HG03521 (cell line): ENCODE results near the gene TMEM209.

Experiments used
- ATAC-seq: cut with Tn5 transposase; IDR thresholded peaks from one replicate; pipeline ENCODE4 v1.9.1; 2021; ENCODE audit warnings: mild to moderate bottlenecking, moderate library complexity; ENCODE audit not compliant: unreplicated experiment

The TMEM209 gene

DNA sequence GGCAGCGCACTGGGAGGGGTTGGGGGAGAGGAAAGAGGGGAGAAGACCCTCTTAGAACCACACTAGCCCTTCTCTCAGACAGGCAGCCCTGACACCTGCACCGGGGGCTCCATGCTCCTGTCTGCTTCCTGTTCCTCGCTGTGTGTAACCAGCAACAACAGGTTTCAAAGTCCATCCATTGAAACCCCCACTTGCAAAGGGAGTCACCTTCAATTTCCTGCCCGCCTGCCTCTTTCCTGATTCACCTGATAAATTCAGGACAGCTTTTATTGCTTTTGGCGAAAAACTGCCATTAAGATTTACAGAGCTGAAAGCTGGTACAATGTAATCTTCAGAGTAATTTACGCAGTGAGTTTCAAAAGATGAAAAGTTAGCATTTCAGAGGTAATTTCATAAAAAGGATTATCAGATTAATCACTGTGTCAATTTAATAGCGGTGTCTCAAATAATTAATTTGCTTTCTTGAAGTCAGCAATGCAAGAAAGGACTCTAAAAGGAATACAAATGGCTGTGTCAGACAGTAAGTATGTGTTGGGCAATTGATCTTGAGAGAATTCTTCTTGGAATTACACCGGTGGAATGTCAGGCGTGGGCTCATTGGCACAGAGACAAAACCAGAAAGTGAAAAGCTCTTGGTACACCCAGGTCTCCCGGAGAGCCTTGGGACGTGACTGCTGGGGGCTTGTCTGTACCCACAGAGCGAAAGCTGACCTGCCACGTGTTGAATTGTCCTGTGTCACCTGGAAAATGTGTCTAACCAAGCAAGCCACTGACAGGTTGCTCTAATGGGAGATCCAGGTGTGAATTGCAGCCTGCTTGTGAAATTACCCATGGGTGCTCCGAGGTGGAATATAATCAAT is 60.7 kb downstream of the TMEM209 start:
- no peak for ATAC-seq

DNA sequence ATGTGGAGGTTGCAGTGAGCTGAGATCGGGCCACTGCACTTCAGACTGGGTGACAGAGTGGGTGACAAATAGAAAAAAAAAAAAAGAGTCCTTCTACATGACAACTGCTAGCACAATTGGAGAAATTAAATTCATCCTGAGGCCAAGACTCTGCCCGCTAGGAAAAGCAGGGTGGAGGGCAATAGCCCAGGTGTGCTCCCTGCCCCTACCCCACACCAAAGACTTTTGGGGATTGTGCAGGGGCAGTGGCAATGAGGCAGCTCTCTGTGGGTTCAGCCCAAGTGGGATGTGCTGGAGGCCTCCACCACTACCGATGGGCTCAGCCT is 61.3 kb downstream of the TMEM209 start:
- no peak for ATAC-seq

DNA sequence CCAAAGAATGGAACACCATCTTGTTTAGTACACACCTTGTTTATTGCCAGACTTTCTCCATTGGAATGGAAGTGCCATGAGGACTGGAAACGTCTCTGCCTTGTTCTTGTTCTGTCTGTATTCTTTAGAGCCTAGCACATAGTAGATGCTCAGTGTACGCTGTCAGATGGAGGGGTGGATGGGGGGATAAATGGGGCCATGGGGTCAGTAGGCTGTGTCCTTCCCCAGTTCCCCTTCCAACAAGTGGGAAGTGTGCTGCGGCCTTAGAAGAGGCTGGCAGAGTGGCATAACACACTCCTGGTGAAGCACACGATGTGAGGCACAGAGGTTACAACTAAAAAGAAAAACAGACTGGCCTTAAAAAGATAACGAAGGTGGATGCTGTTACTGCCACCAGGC is 61.9 kb downstream of the TMEM209 start:
- ATAC-seq = no peak

DNA sequence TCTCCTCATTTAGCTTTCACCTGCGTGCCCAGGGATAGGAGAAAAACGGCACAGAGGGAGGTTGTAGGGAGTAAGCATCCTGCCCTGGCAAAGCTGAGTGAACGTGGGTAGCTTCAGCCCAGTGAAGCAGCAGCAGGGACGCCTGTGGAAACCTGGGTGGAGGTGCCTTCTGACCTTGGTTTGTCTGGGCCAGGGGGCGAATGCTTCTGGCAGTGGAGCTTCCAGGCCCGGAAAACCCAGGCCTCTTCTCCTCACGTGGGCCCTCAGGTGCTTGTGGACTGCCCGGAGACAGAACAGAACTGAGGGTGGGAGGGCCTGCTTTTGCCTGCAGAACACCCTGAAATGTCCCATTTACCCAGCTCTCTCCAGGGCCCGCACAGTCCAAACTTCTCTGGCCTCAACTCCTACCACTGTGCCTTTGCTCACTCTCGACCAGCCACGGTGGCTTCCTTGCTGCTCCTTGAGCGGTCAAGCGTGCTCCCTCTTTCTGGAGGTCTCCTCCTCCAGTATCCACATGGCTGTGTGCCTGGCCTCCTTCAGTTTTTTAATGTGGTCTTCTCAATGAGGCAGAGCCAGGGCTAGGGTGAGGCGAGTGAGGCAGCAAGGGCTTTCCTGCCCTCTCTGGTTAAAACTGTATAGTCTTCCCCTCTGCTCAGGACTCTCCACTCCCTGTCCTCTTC is 62.4 kb downstream of the TMEM209 start:
- no peak for ATAC-seq

- no peak for ATAC-seq
Observed at GRCh38 chr7:130141884-130142653, 63.1 kb downstream of the TMEM209 start.

GRCh38 chr7:130141161-130141883 is 63.9 kb downstream of the TMEM209 start:
- no peak for ATAC-seq

GRCh38 chr7:130140551-130141160 is 64.5 kb downstream of the TMEM209 start:
- ATAC-seq = no peak

DNA sequence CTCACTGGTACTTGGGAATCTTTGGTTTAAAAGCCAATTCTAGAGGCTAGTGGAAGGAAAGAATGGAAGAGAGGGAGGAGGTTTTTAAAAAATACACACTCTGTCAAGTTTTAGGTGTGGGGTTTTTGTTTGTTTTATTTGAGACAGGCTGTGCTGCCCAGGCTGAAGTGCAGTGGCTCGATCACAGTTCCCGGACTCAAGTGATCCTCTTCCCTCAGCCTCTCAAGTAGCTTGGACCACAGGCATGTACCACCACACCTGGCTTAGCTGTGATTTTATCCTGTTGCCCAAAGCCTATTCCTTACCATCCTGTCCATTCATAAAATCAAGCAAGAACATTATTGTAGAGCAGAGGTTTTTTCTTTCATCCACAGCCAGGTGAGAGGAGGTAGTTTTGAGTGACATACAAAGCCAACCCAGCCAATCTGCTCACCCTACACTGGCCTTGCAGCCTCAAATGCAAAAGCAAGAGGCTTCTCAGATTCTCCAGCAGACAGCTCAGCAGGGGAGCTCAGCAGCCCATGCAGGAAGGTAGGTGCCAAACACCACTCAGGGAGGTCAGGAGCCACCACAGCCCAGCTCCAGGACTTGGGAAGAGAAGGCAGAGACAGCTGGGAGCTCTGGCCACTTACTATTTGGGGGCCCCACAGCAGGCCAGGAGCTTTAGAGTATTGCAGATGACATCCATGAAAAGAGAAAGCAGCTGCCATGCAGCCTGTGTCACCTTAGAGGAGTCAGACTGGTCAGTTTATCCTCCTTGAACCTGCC is 65.8 kb downstream of the TMEM209 start:
- no peak for ATAC-seq

DNA sequence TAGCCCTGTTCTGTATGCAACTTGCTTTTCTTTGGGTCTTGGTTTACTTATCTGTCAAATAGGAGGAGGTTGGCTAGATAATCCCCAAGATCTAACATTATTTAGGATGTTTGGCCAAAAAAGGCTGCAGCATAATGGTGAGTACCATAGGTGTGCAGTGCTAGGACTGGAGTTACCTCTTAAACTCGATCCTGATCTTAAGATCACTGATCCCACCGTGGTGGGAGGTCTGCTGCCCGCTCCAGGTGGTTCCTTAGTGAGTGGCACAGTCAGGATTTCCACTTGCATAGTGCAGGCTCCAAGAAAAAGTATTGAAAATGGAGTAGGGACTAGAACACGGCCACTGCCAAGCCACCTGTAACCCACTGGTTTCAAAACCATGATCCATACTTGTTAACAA is 68.0 kb downstream of the TMEM209 start:
- ATAC-seq = no peak

DNA sequence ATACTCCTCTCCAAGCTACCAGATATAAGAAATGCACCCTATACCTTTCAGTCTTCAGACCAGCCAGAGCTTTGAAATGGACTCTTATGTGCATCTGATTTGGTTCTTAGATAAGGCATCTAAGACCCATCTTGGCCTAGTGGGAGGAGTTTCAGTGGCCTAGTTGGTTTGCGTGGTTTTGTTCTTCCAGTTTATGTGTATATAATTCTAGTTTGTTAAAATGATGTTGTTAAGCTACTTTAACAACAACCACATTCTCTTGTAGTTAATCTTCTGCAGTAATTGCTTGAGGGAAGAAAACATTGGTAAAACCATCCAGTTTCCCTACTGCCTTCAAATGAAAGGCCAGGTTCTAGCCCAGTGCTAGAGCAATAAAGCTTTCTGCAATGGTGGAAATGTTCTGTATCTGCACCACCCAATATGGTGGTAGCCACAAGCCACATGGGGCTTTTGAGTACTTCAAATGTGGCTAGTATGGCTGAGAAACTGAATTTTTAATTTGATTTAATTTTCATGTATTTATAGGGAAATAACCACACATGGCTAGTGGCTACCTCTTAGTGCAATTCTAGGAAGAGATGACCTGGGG is 68.5 kb downstream of the TMEM209 start:
- ATAC-seq = no peak

DNA sequence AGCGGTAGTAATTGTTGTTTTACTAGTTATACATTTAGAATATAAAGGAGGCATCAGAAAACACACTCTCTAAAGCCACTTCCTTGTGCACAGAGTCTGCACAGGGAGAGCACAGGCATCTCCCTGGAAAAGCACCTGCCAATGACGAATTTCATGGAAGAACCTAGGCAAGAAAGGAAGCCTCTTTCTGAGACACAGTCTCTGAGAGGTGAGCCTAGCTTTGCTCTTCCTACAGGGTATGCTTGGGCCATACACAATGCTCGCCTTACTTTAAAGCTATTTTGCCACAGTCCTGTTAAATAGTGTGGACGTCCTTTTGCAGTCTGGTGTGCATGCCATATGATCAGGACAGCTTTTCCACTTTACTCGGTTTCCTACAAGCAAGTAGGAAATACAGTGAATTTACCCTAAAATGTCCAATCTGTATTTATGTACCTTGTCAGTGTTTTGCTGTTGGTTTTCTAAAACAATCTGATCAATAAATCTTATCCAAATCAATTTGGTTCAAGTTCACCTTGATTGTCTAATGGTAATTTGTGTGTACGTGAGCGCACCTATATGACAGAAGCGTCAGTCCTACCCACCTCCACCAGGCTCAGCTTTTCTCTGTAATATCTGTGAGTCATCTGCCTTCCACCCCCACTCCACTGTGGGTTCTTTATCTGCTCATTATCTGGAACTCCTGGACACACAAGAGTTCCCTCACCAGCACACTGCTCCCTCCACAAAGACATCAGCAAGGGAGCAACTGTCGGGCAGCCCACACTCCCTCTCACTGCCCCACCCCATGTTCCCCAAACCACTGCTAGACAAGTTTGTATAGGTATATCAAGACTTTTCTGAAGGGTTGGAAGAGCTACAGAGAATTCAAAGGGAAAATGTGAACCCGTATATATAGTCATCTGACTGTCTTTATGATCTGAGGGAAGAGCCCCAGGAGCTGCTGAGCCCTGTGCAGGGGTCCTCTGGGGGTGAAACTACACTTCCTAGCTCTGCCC is 69.7 kb downstream of the TMEM209 start:
- ATAC-seq = no peak

- no peak for ATAC-seq
Observed at GRCh38 chr7:130134726-130135125, 70.5 kb downstream of the TMEM209 start.

- no peak for ATAC-seq
Observed at GRCh38 chr7:130134106-130134636, 71.0 kb downstream of the TMEM209 start.

- ATAC-seq = no peak
Observed at GRCh38 chr7:130133029-130133782, 72.0 kb downstream of the TMEM209 start.

GRCh38 chr7:130131964-130132875 is 73.0 kb downstream of the TMEM209 start:
- no peak for ATAC-seq

- ATAC-seq = no peak
Observed at GRCh38 chr7:130131191-130131834, 73.9 kb downstream of the TMEM209 start.
